ENCODE data around the gene ZDHHC11.
"Not testable (repeated sequence)": the region's sequence is repeated elsewhere in the genome, so short reads cannot be mapped to it uniquely, and the experiment has no call there.

Gene ZDHHC11

DNA sequence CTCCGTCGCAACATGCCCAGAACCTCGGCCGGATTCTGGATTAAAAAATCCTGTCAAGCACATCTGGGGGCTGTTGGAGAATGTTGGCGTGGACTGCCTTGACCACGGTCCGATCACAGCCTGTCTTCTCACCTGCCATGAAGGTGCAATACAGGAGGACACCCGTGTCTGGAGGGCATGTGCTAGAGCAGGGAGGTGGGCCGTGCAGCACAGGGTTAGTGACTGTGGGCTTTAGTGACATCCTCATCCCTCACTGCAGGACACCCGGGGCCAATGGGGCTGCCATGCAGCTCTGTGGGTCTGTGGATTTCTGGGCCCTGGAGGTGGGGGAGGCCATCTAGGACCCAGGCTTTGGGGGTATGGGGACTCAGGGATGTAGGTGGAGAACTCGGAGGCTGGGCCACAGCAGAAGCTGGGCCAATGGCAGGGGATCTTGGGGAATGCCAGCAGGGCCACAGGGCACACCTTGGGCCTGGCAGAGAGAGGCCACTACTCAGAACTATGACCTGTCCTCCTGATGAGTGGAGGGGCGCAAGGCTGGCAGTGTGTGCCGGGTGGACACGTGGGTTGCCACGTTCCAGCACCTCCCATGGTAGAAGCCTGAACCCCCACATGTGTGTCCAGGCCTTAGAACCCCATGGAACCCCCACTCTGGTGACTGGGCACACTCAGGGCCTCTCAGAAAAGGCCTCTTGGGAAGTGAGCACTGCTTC is 89.6 kb downstream of the ZDHHC11 start:
- no peak for DNase-seq (ENCODE audit: low spot score)

- peak; percentile 4 for DNase-seq (ENCODE audit: low spot score)
These were observed 90.3 kb downstream of the ZDHHC11 start for GRCh38 chr5:760363-761058.

- DNase-seq (ENCODE audit: low spot score) = peak; percentile 3
These were observed 90.9 kb downstream of the ZDHHC11 start for GRCh38 chr5:759781-760362.

- peak; percentile 8 for DNase-seq (ENCODE audit: low spot score)
These were observed 91.6 kb downstream of the ZDHHC11 start for GRCh38 chr5:759111-759751.

DNA sequence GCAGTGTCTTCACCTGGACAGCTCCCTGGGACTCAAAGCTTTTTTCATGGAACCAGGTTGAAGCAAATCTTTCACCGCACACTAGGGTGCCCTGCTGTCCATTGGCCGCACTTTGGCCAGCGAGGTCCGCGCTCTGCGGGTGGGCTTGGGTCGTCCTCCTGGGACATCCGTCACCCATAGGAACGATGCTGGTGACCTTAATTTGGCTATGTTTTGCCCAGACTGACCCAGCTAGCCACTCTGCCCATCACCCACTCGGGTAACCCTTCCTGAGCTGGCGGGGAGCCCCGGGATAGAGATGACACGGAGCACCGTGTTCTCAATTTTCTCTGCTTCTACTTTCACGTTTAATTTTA is 92.1 kb downstream of the ZDHHC11 start:
- no peak for DNase-seq (ENCODE audit: low spot score)

GRCh38 chr5:757931-758697 is 92.7 kb downstream of the ZDHHC11 start:
- peak; percentile 8 for DNase-seq (ENCODE audit: low spot score)

DNA sequence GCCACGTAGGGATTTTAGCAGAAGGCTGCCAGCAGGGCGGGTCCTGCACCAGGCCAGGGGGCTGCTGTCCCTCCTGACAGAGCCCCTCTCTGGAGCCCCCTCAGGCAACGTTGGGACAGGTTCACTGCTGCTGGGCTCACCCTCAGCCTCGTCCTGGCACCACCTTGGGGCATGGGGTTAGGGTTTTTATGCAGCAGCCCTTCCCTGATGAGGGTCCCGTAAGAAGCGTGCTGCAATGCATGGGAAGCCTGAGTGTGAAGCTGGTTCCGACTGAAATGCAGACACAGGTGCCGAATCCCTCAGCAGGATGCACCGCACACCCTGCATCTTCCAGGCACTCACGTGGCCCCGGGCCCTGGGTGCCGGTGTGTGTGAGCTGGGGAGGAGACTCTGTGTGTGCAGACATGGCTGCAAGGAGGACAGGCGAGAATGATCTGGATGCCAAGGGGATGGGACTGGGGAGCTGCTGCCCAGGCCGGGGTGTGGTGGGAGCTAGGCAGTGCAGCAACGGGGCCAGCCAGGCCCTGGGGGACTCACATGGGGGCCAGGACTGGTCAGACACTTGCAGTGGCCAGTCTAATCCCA is 93.3 kb downstream of the ZDHHC11 start:
- DNase-seq (ENCODE audit: low spot score) = peak; percentile 10

DNA sequence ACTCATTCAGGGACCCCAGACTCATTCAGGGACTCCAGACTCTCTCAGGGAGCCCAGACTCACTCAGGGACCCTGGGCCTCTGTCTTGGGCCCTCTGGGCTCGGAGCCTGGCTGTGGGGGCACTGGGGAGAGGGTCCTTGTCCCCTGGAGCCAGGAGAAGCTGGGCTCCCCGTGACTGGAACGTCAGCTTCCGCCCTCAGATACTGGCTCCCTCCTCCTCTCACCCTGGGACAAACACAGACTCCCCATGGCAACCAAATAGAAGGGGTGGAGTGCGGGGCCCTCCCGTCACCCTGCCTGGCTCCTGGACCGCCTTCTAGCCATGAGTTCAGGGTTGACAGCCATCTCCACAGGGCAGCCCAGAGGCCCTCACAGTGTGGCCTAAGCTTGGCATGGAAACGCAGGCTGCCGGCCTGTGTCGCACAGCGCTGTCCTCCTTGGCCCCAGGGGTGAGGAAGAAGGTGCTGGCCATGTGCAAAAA is 93.9 kb downstream of the ZDHHC11 start:
- DNase-seq (ENCODE audit: low spot score) = peak; percentile 7

DNA sequence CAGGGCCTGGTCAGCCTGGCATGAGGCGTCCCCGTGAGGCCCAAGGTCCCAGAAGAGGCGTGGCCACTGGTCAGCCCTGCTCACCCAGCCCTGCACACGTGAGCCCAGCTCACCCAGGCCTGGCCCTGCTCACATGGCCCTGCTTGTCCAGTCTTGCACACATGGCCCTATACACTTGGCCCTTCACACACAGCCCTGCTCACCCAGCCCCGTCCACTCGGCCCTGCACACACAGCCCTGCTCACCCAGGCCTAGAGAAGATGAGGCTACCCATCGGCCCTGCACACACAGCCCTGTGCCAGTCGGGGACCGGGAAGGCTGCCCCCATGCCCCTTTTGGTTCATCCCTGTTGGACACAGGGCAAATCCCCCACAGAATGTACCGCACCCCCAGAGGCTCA is 94.6 kb downstream of the ZDHHC11 start:
- peak; percentile 0 for DNase-seq (ENCODE audit: low spot score)

- not testable (repeated sequence) for DNase-seq (ENCODE audit: low spot score)
These were observed 96.6 kb downstream of the ZDHHC11 start for GRCh38 chr5:754143-754632.

GRCh38 chr5:753567-754142 is 97.1 kb downstream of the ZDHHC11 start:
- DNase-seq (ENCODE audit: low spot score) = not testable (repeated sequence)

DNA sequence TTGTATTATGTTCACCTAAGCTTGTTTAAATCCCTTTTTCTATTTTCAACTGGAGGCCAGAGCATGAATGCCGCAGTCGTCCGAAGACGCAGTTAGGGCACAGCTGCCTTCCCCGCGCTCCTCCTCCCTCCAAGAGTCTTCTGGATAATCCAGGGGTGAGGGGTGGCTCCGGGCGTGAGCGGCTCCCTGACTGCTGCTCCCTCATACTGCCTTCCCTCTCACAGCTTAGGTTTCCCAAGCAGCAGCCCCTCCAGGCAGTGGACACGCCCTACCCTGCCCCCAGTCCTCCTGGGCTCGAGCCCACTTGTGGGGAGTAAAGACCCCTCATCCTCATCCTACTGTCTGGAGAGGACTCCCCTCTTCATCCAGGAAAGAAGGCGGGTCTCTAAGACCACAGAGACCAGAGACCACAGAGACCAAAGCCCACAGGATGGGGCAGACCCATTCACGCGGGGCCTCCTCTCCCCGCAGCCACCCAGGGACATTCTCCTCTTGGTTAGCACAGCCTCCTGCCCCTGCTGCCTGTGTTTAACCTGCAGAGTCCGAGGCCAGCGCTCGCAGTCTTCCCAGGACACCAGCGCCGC is 98.2 kb downstream of the ZDHHC11 start:
- DNase-seq (ENCODE audit: low spot score) = not testable (repeated sequence)

- DNase-seq (ENCODE audit: low spot score) = not testable (repeated sequence)
These were observed 98.8 kb downstream of the ZDHHC11 start for GRCh38 chr5:751992-752391.

DNA sequence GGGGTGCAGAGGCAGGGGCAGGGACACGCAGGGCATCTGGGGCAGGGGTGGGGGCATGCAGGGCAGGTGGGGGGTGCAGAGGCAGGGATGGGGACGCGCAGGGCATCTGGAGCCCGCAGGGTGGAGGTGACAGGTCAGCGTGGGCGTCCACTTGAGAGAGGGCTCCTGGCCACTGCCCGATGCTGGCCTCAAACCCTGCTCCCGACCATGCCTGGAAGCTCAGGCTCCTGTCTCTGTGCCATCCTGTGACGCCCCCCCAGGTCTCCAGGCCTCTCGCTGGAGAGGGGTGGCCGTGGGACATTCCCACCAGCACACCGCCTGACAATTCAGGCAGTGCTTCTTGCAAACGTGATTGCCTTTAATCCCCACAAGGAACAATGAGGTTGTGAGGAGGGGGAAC is 99.3 kb downstream of the ZDHHC11 start:
- no peak for DNase-seq (ENCODE audit: low spot score)

DNA sequence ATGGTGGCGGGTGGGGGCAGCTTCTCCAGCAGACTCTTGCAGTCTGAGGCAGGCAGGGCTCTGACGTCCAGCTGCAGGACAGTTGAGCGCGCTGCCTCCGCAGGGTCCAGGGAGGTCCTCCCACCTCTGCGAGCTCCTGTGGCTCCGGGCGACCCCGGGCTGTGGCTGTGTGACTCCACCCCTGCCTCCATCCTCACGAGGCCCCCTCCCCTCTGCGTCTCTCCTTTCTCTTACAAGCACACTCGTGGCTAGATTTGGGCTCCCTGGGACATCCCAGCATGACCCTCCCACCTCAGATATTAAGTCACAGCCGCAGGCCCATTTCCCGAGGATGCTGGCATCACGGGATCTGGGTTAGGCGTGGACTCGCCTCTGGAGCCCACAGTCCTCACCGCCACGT is 100.6 kb downstream of the ZDHHC11 start:
- not testable (repeated sequence) for DNase-seq (ENCODE audit: low spot score)

DNA sequence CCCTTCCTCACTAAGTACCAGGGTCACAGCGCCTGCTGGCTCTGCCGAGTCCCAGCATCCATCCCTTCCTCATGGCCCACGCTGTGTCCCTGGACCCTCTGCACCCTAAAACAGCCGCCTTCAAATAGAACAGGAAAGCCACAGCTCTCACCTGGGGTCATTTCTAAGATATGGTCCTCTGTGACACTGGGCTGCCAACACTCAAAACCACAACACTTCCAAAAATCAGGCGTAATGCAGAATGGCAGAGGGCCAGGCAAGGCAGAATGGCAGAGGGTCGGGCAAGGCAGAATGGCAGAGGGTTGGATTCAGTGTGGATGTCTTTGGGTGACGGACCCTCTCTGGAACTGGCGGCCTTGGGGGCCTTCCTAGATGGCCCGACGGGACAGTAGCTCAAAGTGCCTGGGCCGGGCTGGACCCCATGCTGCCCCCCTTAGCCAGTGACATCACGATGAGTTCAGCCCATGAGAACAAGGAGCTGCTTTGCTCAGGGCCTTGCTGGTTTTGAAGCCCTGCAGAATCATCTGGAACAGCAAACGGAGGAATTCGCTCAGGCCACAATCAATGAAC is 101.6 kb downstream of the ZDHHC11 start:
- DNase-seq (ENCODE audit: low spot score) = no peak

- not testable (repeated sequence) for DNase-seq (ENCODE audit: low spot score)
These were observed 102.5 kb downstream of the ZDHHC11 start for GRCh38 chr5:748011-748980.

- not testable (repeated sequence) for DNase-seq (ENCODE audit: low spot score)
These were observed 103.4 kb downstream of the ZDHHC11 start for GRCh38 chr5:747303-747844.

All from GM03348 (cell line).